ENCODE results near the gene SERINC3. TPM values are rescaled to one million over a fixed set of nuclear protein-coding genes. Genes with fewer than 3 reads are reported as not detected.

Gene SERINC3
- total RNA-seq, 1 donor from 2014 or later: 94.3 TPM

- no peak for DNase-seq (ENCODE audit: low read depth)
- Histone ChIP-seq H3K4me3 (ENCODE audit: insufficient read depth, low read depth, low read length) (peak overlapping the region; percentile 66), H3K4me2 (ENCODE audit: low read length) (peak overlapping the region; percentile 98), H2AFZ (ENCODE audit: low read depth, low read length) (peak overlapping the region; percentile 99), H3K9ac (ENCODE audit: low read length) (peak overlapping the region; percentile 94), H3K27me3 (ENCODE audit: insufficient read depth, low read length) (no peaks in the 10 kb centered on the region), H4K20me1 (ENCODE audit: insufficient read depth, low read length) (no peaks in the 10 kb centered on the region), H3K79me2 (ENCODE audit: insufficient read depth, low read length) (peaks cover 22% of the 10 kb centered on the region), H3K36me3 (ENCODE audit: insufficient read depth, low read length) (no peaks in the 10 kb centered on the region), H3K4me1 (ENCODE audit: insufficient read depth, low read length) (peaks cover 8% of the 10 kb centered on the region), H3K27ac (ENCODE audit: low read depth, low read length) (peak overlapping the region; percentile 84), H3K9me3 (ENCODE audit: insufficient read depth, low read depth, low read length) (no peaks in the 10 kb centered on the region)
- Mint-ChIP-seq H3K4me1 (ENCODE audit: low read depth, unreplicated experiment) (no peaks in the 10 kb centered on the region), H3K4me3 (ENCODE audit: unreplicated experiment) (no peak overlapping the region), H3K27ac (ENCODE audit: unreplicated experiment) (no peak overlapping the region), H3K27me3 (ENCODE audit: low read depth, unreplicated experiment) (no peaks in the 10 kb centered on the region), H3K36me3 (ENCODE audit: low read depth, unreplicated experiment) (no peaks in the 10 kb centered on the region), H3K9me3 (ENCODE audit: unreplicated experiment) (no peaks in the 10 kb centered on the region)
- FAIRE-seq: no peak
- TF ChIP-seq CTCF (IDR thresholded peaks at IDR 0.05; ENCODE audit: insufficient read depth, low read depth, low read length): no peak
- TF ChIP-seq EZH2 (IDR thresholded peaks at IDR 0.05; ENCODE audit: insufficient read depth, low read length): no peak
Observed at GRCh38 chr20:44532259-44532980, 10.6 kb upstream of the SERINC3 start.

GRCh38 chr20:44528309-44528708 lies 6.4 kb upstream of the SERINC3 start:
- no peak overlapping the region for H3K27ac ChIP-seq (ENCODE audit: low read depth, low read length)
- H3K4me1 ChIP-seq (ENCODE audit: insufficient read depth, low read length): peaks cover 18% of the 10 kb centered on the region
- peaks cover 7% of the 10 kb centered on the region for H3K79me2 ChIP-seq (ENCODE audit: insufficient read depth, low read length)
- H2AFZ ChIP-seq (ENCODE audit: low read depth, low read length): no peak overlapping the region
- no peak overlapping the region for H3K4me2 ChIP-seq (ENCODE audit: low read length)
- DNase-seq (ENCODE audit: low read depth) (no peak), FAIRE-seq (no peak)
- H3K9me3 ChIP-seq (ENCODE audit: insufficient read depth, low read depth, low read length): no peaks in the 10 kb centered on the region
- H4K20me1 ChIP-seq (ENCODE audit: insufficient read depth, low read length): no peaks in the 10 kb centered on the region
- Mint-ChIP-seq H3K27me3 (ENCODE audit: low read depth, unreplicated experiment) (no peaks in the 10 kb centered on the region), H3K27ac (ENCODE audit: unreplicated experiment) (no peak overlapping the region), H3K9me3 (ENCODE audit: unreplicated experiment) (no peaks in the 10 kb centered on the region), H3K4me1 (ENCODE audit: low read depth, unreplicated experiment) (peaks cover 2% of the 10 kb centered on the region), H3K36me3 (ENCODE audit: low read depth, unreplicated experiment) (no peaks in the 10 kb centered on the region), H3K4me3 (ENCODE audit: unreplicated experiment) (no peak overlapping the region)
- no peak for TF ChIP-seq CTCF (IDR thresholded peaks at IDR 0.05; ENCODE audit: insufficient read depth, low read depth, low read length)
- TF ChIP-seq EZH2 (IDR thresholded peaks at IDR 0.05; ENCODE audit: insufficient read depth, low read length): no peak
- H3K9ac ChIP-seq (ENCODE audit: low read length): no peak overlapping the region
- H3K4me3 ChIP-seq (ENCODE audit: insufficient read depth, low read depth, low read length): no peak overlapping the region
- no peaks in the 10 kb centered on the region for H3K27me3 ChIP-seq (ENCODE audit: insufficient read depth, low read length)
- no peaks in the 10 kb centered on the region for H3K36me3 ChIP-seq (ENCODE audit: insufficient read depth, low read length)

GRCh38 chr20:44527716-44528199 lies 5.9 kb upstream of the SERINC3 start:
- DNase-seq (ENCODE audit: low read depth) (no peak), FAIRE-seq (no peak)
- no peaks in the 10 kb centered on the region for H3K36me3 Mint-ChIP-seq (ENCODE audit: low read depth, unreplicated experiment)
- H3K36me3 ChIP-seq (ENCODE audit: insufficient read depth, low read length): no peaks in the 10 kb centered on the region
- no peaks in the 10 kb centered on the region for H3K9me3 Mint-ChIP-seq (ENCODE audit: unreplicated experiment)
- no peak overlapping the region for H3K4me3 ChIP-seq (ENCODE audit: insufficient read depth, low read depth, low read length)
- no peaks in the 10 kb centered on the region for H3K9me3 ChIP-seq (ENCODE audit: insufficient read depth, low read depth, low read length)
- no peak overlapping the region for H3K4me3 Mint-ChIP-seq (ENCODE audit: unreplicated experiment)
- peaks cover 7% of the 10 kb centered on the region for H3K79me2 ChIP-seq (ENCODE audit: insufficient read depth, low read length)
- no peaks in the 10 kb centered on the region for H3K27me3 ChIP-seq (ENCODE audit: insufficient read depth, low read length)
- no peak overlapping the region for H3K9ac ChIP-seq (ENCODE audit: low read length)
- H3K27ac Mint-ChIP-seq (ENCODE audit: unreplicated experiment): no peak overlapping the region
- no peak for TF ChIP-seq EZH2 (IDR thresholded peaks at IDR 0.05; ENCODE audit: insufficient read depth, low read length)
- no peak for TF ChIP-seq CTCF (IDR thresholded peaks at IDR 0.05; ENCODE audit: insufficient read depth, low read depth, low read length)
- H2AFZ ChIP-seq (ENCODE audit: low read depth, low read length): no peak overlapping the region
- H3K4me1 Mint-ChIP-seq (ENCODE audit: low read depth, unreplicated experiment): peaks cover 2% of the 10 kb centered on the region
- H3K4me1 ChIP-seq (ENCODE audit: insufficient read depth, low read length): peaks cover 18% of the 10 kb centered on the region
- no peaks in the 10 kb centered on the region for H4K20me1 ChIP-seq (ENCODE audit: insufficient read depth, low read length)
- no peaks in the 10 kb centered on the region for H3K27me3 Mint-ChIP-seq (ENCODE audit: low read depth, unreplicated experiment)
- H3K27ac ChIP-seq (ENCODE audit: low read depth, low read length): no peak overlapping the region
- H3K4me2 ChIP-seq (ENCODE audit: low read length): no peak overlapping the region

Data from astrocyte (in vitro differentiated cells and primary cell).